Astrocyte of the cerebellum (primary cell): ENCODE results near the gene NDUFB5.
A peak's percentile ranks its signal among the peaks of the same experiment; 100 is the strongest.

Experiments used
- DNase-seq: peaks from one replicate; pipeline ENCODE4 v3.0.0-alpha.2; 2011; ENCODE audit warnings: low read depth
- H3K4me3 ChIP-seq: 2 replicates; pipeline ENCODE4 v1.5.1; 2011; ENCODE audit warnings: mild to moderate bottlenecking, low read depth, low read length, moderate library complexity
- CTCF ChIP-seq: IDR thresholded peaks from 2 replicates; pipeline ENCODE4 v1.5.1; 2012; ENCODE audit warnings: low read length, low read depth, moderate library complexity, mild to moderate bottlenecking; ENCODE audit errors: missing control alignments
- in situ Hi-C: cut with HindIII; loops from 2 replicates; pipeline ENCODE4 v1.10.0; 2017; ENCODE audit warnings: low sequenced_read_pairs

The NDUFB5 gene

GRCh38 chr3:179580992-179581391 lies 23.6 kb upstream of the NDUFB5 start:
- TF ChIP-seq CTCF, result no peak
- H3K4me3 ChIP-seq, result no peak overlapping the region
- DNase-seq, result no peak
- in situ Hi-C loops, result no loop called here

GRCh38 chr3:179589143-179589542 lies 15.5 kb upstream of the NDUFB5 start:
- no peak overlapping the region for H3K4me3 ChIP-seq
- no peak for TF ChIP-seq CTCF
- in situ Hi-C loops, result no loop called here
- DNase-seq, result no peak

- no peak overlapping the region for H3K4me3 ChIP-seq
- DNase-seq, result no peak
- in situ Hi-C loops, result no loop called here
- TF ChIP-seq CTCF, result no peak
These were observed 13.9 kb upstream of the NDUFB5 start for GRCh38 chr3:179590669-179591068.

- in situ Hi-C loops, result no loop called here
These were observed 13.3 kb upstream of the NDUFB5 start for GRCh38 chr3:179591313-179591712.

GRCh38 chr3:179599531-179599930 lies 5.1 kb upstream of the NDUFB5 start:
- H3K4me3 ChIP-seq, result no peak overlapping the region
- in situ Hi-C loops, result no loop called here
- no peak for TF ChIP-seq CTCF
- DNase-seq, result no peak

More at GRCh38 chr3:179591313-179591712, 13.3 kb upstream of the NDUFB5 start:
- H3K4me3 ChIP-seq, result no peak overlapping the region
- no peak for TF ChIP-seq CTCF
- no peak for DNase-seq

- H3K4me3 ChIP-seq, result no peak overlapping the region
- no peak for DNase-seq
- in situ Hi-C loops, result no loop called here
- TF ChIP-seq CTCF, result no peak
These were observed 1.3 kb upstream of the NDUFB5 start for GRCh38 chr3:179603321-179603720.

GRCh38 chr3:179603831-179604230 lies 763 bp upstream of the NDUFB5 start:
- DNase-seq, result no peak
- in situ Hi-C loops, result no loop called here
- TF ChIP-seq CTCF, result no peak
- H3K4me3 ChIP-seq, result peak overlapping the region; percentile 85
